Measurements from ENCODE around the gene IL19.

The IL19 gene

DNA sequence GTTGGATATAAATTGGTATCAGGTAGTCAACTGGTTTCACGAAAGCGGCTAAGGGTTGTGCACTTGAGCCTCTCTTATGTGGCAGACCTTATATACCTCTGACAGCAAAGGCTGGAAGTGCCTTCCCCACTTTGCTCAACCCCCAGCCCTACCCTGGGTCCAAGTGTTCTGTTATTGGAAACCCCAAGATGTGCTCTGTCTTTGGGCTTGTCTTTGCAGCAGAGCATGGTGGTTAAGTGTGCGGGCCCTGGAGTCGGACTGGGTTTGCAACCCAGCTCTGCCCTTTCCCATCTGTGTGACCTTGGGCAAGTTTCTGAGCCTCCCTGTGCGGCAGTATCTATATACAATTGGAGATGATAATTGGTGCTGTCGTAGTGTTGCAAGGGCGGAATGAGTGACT is 12.9 kb downstream of the IL19 start:
- TF ChIP-seq, protein P1, sequence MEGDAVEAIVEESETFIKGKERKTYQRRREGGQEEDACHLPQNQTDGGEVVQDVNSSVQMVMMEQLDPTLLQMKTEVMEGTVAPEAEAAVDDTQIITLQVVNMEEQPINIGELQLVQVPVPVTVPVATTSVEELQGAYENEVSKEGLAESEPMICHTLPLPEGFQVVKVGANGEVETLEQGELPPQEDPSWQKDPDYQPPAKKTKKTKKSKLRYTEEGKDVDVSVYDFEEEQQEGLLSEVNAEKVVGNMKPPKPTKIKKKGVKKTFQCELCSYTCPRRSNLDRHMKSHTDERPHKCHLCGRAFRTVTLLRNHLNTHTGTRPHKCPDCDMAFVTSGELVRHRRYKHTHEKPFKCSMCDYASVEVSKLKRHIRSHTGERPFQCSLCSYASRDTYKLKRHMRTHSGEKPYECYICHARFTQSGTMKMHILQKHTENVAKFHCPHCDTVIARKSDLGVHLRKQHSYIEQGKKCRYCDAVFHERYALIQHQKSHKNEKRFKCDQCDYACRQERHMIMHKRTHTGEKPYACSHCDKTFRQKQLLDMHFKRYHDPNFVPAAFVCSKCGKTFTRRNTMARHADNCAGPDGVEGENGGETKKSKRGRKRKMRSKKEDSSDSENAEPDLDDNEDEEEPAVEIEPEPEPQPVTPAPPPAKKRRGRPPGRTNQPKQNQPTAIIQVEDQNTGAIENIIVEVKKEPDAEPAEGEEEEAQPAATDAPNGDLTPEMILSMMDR (IDR thresholded peaks at IDR 0.05; ENCODE audit: insufficient read depth, low read length, poor library complexity, severe bottlenecking): no peak
- TF ChIP-seq EZH2phosphoT487 (conservative IDR thresholded peaks at IDR 0.05; ENCODE audit: low read length): no peak

DNA sequence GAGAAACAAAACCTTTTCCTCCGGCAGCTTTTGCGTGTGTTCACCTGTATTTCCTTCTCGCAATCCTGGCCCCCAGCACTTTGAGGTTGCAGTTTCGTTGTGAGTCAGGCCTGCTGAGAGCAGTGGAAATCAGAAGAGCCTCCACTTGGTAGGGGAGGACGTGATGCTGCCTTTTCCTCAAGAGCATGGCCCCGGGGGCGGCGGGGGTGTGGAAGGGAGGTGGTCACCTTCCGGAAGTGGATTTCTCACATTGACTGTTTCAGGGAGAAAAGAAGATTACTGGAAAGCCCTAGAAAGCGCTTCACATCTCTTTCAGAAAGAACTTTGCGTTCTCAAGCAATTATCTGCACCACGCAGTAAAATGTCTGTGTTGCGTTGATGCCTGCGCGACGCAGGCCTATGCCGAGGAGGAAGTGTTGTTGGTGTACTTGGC is 13.9 kb downstream of the IL19 start:
- TF ChIP-seq EZH2phosphoT487 (conservative IDR thresholded peaks at IDR 0.05; ENCODE audit: low read length): no peak
- TF ChIP-seq, protein P1 (IDR thresholded peaks at IDR 0.05; ENCODE audit: insufficient read depth, low read length, poor library complexity, severe bottlenecking): no peak
- H3K27me3 ChIP-seq (ENCODE audit: low read length): no peaks in the 10 kb centered on the region
- no peak overlapping the region for H2AFZ ChIP-seq (ENCODE audit: low read depth, low read length, severe bottlenecking)
- no peaks in the 10 kb centered on the region for H4K20me1 ChIP-seq (ENCODE audit: low read depth, low read length)
- no peaks in the 10 kb centered on the region for H3F3A ChIP-seq (ENCODE audit: insufficient read depth)
- H3K9me2 ChIP-seq (replicated peaks; ENCODE audit: insufficient read depth, low read length): no peaks in the 10 kb centered on the region
- H3K4me3 ChIP-seq (ENCODE audit: insufficient read depth, low read length, poor library complexity, severe bottlenecking): no peak overlapping the region
- H3K9me3 ChIP-seq (ENCODE audit: insufficient read depth, low read length): no peaks in the 10 kb centered on the region
- H3K36me3 ChIP-seq (ENCODE audit: low read length): no peaks in the 10 kb centered on the region
- H3K9ac ChIP-seq (ENCODE audit: low read length): no peak overlapping the region
- H3K4me2 ChIP-seq (ENCODE audit: low read depth, low read length, poor library complexity, severe bottlenecking): no peak overlapping the region
- H3K27ac ChIP-seq (ENCODE audit: low read depth, low read length): no peak overlapping the region
- no peaks in the 10 kb centered on the region for H3K79me2 ChIP-seq (ENCODE audit: insufficient read depth, low read length)

More for the DNA sequence above, 12.9 kb downstream of the IL19 start:
- Histone ChIP-seq H3K36me3 (ENCODE audit: low read length) (no peaks in the 10 kb centered on the region), H3K79me2 (ENCODE audit: insufficient read depth, low read length) (no peaks in the 10 kb centered on the region), H3K9me3 (ENCODE audit: insufficient read depth, low read length) (no peaks in the 10 kb centered on the region), H4K20me1 (ENCODE audit: low read depth, low read length) (no peaks in the 10 kb centered on the region), H3K4me2 (ENCODE audit: low read depth, low read length, poor library complexity, severe bottlenecking) (no peak overlapping the region), H3K9me2 (replicated peaks; ENCODE audit: insufficient read depth, low read length) (no peaks in the 10 kb centered on the region), H3K27me3 (ENCODE audit: low read length) (no peaks in the 10 kb centered on the region), H3K27ac (ENCODE audit: low read depth, low read length) (no peak overlapping the region), H3K4me3 (ENCODE audit: insufficient read depth, low read length, poor library complexity, severe bottlenecking) (no peak overlapping the region), H3F3A (ENCODE audit: insufficient read depth) (no peaks in the 10 kb centered on the region), H2AFZ (ENCODE audit: low read depth, low read length, severe bottlenecking) (no peak overlapping the region), H3K9ac (ENCODE audit: low read length) (no peak overlapping the region)

DNA sequence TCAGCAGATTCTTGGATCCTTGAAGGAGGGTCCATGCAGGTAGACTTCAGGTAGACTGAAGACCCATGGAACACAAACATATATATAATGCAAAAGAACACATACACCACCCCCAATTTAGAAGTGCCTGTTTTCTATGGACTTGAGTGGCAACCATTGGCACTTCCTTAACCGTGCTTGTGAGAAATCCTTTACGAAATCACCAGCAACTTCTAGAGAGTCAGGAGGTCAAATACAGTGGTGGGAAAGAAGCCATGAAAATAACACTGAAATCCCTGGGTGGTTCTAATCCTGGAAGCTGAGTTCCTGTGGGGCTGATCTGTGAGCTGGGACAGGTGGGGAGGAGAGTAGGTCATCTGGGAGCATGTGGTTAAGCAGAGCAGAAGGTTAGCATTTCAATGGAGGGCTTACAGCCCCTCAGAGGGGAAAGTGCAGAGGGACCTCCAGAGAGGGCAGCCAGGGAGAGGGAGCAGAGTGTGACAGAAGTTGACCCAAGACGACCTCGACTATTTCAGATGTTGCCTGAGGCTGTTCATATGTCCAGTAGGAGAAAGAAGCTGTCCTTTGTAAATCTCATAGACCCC is 14.7 kb downstream of the IL19 start:
- H3K36me3 ChIP-seq (ENCODE audit: low read length): no peaks in the 10 kb centered on the region
- H3K27me3 ChIP-seq (ENCODE audit: low read length): no peaks in the 10 kb centered on the region
- H3K27ac ChIP-seq (ENCODE audit: low read depth, low read length): no peak overlapping the region
- H3F3A ChIP-seq (ENCODE audit: insufficient read depth): no peaks in the 10 kb centered on the region
- H2AFZ ChIP-seq (ENCODE audit: low read depth, low read length, severe bottlenecking): no peak overlapping the region
- H3K4me3 ChIP-seq (ENCODE audit: insufficient read depth, low read length, poor library complexity, severe bottlenecking): no peak overlapping the region
- no peaks in the 10 kb centered on the region for H3K9me2 ChIP-seq (replicated peaks; ENCODE audit: insufficient read depth, low read length)
- H3K4me2 ChIP-seq (ENCODE audit: low read depth, low read length, poor library complexity, severe bottlenecking): no peak overlapping the region
- no peaks in the 10 kb centered on the region for H4K20me1 ChIP-seq (ENCODE audit: low read depth, low read length)
- no peaks in the 10 kb centered on the region for H3K79me2 ChIP-seq (ENCODE audit: insufficient read depth, low read length)
- no peaks in the 10 kb centered on the region for H3K9me3 ChIP-seq (ENCODE audit: insufficient read depth, low read length)
- no peak for TF ChIP-seq EZH2phosphoT487 (conservative IDR thresholded peaks at IDR 0.05; ENCODE audit: low read length)
- TF ChIP-seq, protein P1 (IDR thresholded peaks at IDR 0.05; ENCODE audit: insufficient read depth, low read length, poor library complexity, severe bottlenecking): no peak
- H3K9ac ChIP-seq (ENCODE audit: low read length): no peak overlapping the region
